GM12878 (cell line): ENCODE results near the gene SIRT5. TPM values are rescaled to one million over a fixed set of nuclear protein-coding genes. Genes with fewer than 3 reads are reported as not detected.

Experiments used
- ASH2L ChIP-seq: fragments of 300-600, 200-600 bp; sonication (generic); IDR thresholded peaks from 2 replicates; pipeline ENCODE4 v1.6.1; 2017; ENCODE audit warnings: low read depth, mild to moderate bottlenecking, borderline replicate concordance
- ATF7 ChIP-seq: fragments of 450-650 bp; IDR thresholded peaks from 2 replicates; pipeline ENCODE4 v1.6.1; 2016; ENCODE audit warnings: low read depth, mild to moderate bottlenecking
- CEBPB ChIP-seq, 2 experiments: fragments of 150-350 bp in 1 of 2; IDR thresholded peaks; 2 replicates each; pipeline ENCODE4 v1.6.1; 2012 to 2014; ENCODE audit warnings: low read depth in 2 of 2, low read length in 2 of 2, borderline replicate concordance in 1 of 2, inconsistent platforms in 1 of 2
- EP300 ChIP-seq, 2 experiments: fragments of 150-350 bp in 1 of 2; IDR thresholded peaks; 2 replicates each; pipeline ENCODE4 v1.6.1; 2011 to 2012; ENCODE audit warnings: low read depth in 2 of 2, low read length in 2 of 2, borderline replicate concordance in 1 of 2, improper control_type of control experiment in 1 of 2, inconsistent platforms in 1 of 2; ENCODE audit not compliant: control insufficient read depth in 1 of 2
- IKZF2 ChIP-seq, 2 experiments: fragments of 450-650 bp; IDR thresholded peaks; 2 replicates each; pipeline ENCODE4 v1.6.1; 2017; ENCODE audit warnings: mild to moderate bottlenecking in 2 of 2, moderate library complexity in 2 of 2
- LARP7 ChIP-seq: fragments of 450-650 bp; IDR thresholded peaks from 2 replicates; pipeline ENCODE4 v1.6.1; 2017; ENCODE audit warnings: mild to moderate bottlenecking
- NR2F1 ChIP-seq: fragments of 450-650 bp; conservative IDR thresholded peaks from 2 replicates; pipeline ENCODE4 v1.6.1; 2017; ENCODE audit warnings: mild to moderate bottlenecking
- RCOR1 ChIP-seq: conservative IDR thresholded peaks from 2 replicates; pipeline ENCODE4 v1.6.1; 2012; ENCODE audit warnings: low read depth, low read length, improper control_type of control experiment
- SMAD5 ChIP-seq: IDR thresholded peaks from 2 replicates; pipeline ENCODE4 v1.6.1; 2016; ENCODE audit warnings: antibody characterized with exemption, low read depth
- SP1 ChIP-seq: IDR thresholded peaks from one replicate; pipeline ENCODE4 v1.6.1; 2011; ENCODE audit warnings: low read depth, low read length
- SPI1 ChIP-seq: IDR thresholded peaks from 2 replicates; pipeline ENCODE4 v1.6.1; 2011; ENCODE audit warnings: low read depth, mild to moderate bottlenecking, low read length, moderate library complexity, borderline replicate concordance; ENCODE audit not compliant: insufficient read depth
- TBL1XR1 ChIP-seq: IDR thresholded peaks from 2 replicates; pipeline ENCODE4 v1.6.1; 2012; ENCODE audit warnings: low read depth, low read length, improper control_type of control experiment
- TCF12 ChIP-seq: IDR thresholded peaks from 2 replicates; pipeline ENCODE4 v1.6.1; 2011; ENCODE audit warnings: low read depth, mild to moderate bottlenecking, low read length
- ZSCAN29 ChIP-seq: fragments of 450-650 bp; IDR thresholded peaks from 2 replicates; pipeline ENCODE4 v1.6.1; 2017; ENCODE audit warnings: mild to moderate bottlenecking, moderate library complexity
- polyA plus RNA-seq, 11 experiments: library from polyadenylated mRNA; depleted of rRNA in 4 of 11; unstranded in 6 of 11; stranded (reverse) in 5 of 11; fragments of >200 nt; fragmentation: Nextera tagmentation in 4 of 11; fragmentation: Illumina TruSeq in 1 of 11; extraction: Ambion mirVana in 4 of 11; extraction: Trizol in 1 of 11; gene quantifications; 1 replicate in 1 of 11; 2 replicates in 10 of 11; pipeline versions ENCODE4 v1.2.1 to v1.2.3, GENCODE V29; 2011 to 2016; ENCODE audit warnings: inconsistent platforms in 2 of 11, missing spikeins in 2 of 11, low read depth in 1 of 11
- total RNA-seq, 4 experiments: library from RNA; depleted of rRNA in 3 of 4; stranded (reverse); fragments of >200 nt in 3 of 4; fragmentation: Illumina TruSeq in 1 of 4; extraction: Trizol in 1 of 4; gene quantifications; 2 replicates each; pipeline versions ENCODE4 v1.2.1 to v1.2.3, GENCODE V29; 2013 to 2021
- TF ChIP-seq, protein P1 (sequence below): fragments of 450-650 bp; IDR thresholded peaks from 2 replicates; pipeline ENCODE4 v1.6.1; 2017; ENCODE audit warnings: low read depth, mild to moderate bottlenecking, moderate library complexity
- TF ChIP-seq, protein P2 (sequence below): IDR thresholded peaks from 2 replicates; pipeline ENCODE4 v1.6.1; 2012; ENCODE audit warnings: low read depth, low read length, improper control_type of control experiment
- TF ChIP-seq, protein P3 (sequence below): fragments of 450-650 bp; IDR thresholded peaks from 2 replicates; pipeline ENCODE4 v1.6.1; 2018; ENCODE audit warnings: mild to moderate bottlenecking, low read depth, moderate library complexity; ENCODE audit not compliant: partially characterized antibody
- TF ChIP-seq, protein P4 (sequence below): IDR thresholded peaks from 2 replicates; pipeline ENCODE4 v1.6.1; 2012; ENCODE audit warnings: improper control_type of control experiment, low read depth, low read length; ENCODE audit not compliant: insufficient replicate concordance

The SIRT5 gene
- total and polyA plus RNA-seq, 10 of the 15 experiments (the other 5 are each of a cell fraction or from before 2014, with no cell fraction given): 1.7 to 12.4 (median 10.0) TPM

DNA sequence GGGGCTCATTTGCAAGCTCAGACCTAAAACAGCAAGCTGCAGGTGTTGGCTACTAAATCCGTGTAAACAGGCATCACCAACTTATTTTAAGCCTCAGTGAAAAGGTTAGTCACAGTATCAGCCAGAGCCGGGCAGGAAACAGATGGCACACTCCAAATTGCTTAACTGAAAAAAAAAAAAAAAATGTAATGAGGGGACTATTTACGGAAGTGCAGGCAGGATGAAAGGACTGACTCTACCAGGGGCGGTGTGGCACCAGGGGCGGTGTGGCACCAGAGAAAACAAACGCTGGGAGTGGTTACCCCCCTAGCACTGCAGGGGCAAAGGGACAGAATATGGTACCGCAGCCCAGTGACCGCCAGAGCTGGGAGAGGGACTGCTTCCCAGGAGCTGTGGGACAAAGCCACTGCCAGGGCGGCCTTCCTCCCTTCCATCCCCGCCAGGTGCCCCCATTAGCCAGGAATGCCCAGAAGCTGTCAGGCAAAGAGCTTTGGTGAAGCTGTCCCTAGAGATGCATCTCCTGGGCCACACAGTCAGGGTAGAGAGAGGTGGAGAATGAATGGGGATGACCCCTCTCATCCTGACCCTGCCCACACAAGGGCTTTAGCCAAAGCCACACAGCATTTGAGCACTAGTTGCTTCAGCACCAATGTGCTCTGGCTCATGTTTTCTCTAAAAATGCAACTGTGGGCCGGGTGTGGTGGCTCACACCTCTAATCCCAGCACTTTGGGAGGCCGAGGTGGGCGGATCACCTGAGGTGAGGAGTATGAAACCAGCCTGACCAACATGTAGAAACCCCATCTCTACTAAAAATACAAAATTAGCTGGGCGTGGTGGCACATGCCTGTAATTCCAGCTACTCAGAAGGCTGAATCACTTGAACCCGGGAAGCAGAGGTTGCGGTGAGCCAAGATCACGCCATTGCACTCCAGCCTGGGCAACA is 47.4 kb upstream of the SIRT5 start (continued):
- TF ChIP-seq, protein P1, sequence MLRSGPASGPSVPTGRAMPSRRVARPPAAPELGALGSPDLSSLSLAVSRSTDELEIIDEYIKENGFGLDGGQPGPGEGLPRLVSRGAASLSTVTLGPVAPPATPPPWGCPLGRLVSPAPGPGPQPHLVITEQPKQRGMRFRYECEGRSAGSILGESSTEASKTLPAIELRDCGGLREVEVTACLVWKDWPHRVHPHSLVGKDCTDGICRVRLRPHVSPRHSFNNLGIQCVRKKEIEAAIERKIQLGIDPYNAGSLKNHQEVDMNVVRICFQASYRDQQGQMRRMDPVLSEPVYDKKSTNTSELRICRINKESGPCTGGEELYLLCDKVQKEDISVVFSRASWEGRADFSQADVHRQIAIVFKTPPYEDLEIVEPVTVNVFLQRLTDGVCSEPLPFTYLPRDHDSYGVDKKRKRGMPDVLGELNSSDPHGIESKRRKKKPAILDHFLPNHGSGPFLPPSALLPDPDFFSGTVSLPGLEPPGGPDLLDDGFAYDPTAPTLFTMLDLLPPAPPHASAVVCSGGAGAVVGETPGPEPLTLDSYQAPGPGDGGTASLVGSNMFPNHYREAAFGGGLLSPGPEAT: peak; percentile 36; the same call in 1 of the 2 replicates
- TF ChIP-seq TCF12 (0 out of 2 replicates have a peak, but pooled peaks have one; percentile 44), IKZF2 (IDR thresholded peaks at IDR 0.05) (no peak), NR2F1 (no peak), SMAD5 (no peak), ZSCAN29 (no peak), TBL1XR1 (no peak), EP300 (IDR thresholded peaks at IDR 0.05; ENCODE audit: borderline replicate concordance in 1 of 2, control insufficient read depth in 1 of 2, low read depth in 2 of 2, low read length in 2 of 2) (peak in 1 of 2 experiments; percentile 67; a peak in 1 of 4 replicates), ASH2L (no peak), CEBPB (IDR thresholded peaks at IDR 0.05; ENCODE audit: borderline replicate concordance in 1 of 2, low read depth in 2 of 2, low read length in 2 of 2) (no peak), SPI1 (peak; percentile 50), ATF7 (no peak), RCOR1 (no peak), SP1 (no peak), LARP7 (no peak)
- TF ChIP-seq, protein P2, sequence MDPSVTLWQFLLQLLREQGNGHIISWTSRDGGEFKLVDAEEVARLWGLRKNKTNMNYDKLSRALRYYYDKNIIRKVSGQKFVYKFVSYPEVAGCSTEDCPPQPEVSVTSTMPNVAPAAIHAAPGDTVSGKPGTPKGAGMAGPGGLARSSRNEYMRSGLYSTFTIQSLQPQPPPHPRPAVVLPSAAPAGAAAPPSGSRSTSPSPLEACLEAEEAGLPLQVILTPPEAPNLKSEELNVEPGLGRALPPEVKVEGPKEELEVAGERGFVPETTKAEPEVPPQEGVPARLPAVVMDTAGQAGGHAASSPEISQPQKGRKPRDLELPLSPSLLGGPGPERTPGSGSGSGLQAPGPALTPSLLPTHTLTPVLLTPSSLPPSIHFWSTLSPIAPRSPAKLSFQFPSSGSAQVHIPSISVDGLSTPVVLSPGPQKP: no peak
- TF ChIP-seq, protein P3, sequence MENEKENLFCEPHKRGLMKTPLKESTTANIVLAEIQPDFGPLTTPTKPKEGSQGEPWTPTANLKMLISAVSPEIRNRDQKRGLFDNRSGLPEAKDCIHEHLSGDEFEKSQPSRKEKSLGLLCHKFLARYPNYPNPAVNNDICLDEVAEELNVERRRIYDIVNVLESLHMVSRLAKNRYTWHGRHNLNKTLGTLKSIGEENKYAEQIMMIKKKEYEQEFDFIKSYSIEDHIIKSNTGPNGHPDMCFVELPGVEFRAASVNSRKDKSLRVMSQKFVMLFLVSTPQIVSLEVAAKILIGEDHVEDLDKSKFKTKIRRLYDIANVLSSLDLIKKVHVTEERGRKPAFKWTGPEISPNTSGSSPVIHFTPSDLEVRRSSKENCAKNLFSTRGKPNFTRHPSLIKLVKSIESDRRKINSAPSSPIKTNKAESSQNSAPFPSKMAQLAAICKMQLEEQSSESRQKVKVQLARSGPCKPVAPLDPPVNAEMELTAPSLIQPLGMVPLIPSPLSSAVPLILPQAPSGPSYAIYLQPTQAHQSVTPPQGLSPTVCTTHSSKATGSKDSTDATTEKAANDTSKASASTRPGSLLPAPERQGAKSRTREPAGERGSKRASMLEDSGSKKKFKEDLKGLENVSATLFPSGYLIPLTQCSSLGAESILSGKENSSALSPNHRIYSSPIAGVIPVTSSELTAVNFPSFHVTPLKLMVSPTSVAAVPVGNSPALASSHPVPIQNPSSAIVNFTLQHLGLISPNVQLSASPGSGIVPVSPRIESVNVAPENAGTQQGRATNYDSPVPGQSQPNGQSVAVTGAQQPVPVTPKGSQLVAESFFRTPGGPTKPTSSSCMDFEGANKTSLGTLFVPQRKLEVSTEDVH: no peak
- TF ChIP-seq, protein P4, sequence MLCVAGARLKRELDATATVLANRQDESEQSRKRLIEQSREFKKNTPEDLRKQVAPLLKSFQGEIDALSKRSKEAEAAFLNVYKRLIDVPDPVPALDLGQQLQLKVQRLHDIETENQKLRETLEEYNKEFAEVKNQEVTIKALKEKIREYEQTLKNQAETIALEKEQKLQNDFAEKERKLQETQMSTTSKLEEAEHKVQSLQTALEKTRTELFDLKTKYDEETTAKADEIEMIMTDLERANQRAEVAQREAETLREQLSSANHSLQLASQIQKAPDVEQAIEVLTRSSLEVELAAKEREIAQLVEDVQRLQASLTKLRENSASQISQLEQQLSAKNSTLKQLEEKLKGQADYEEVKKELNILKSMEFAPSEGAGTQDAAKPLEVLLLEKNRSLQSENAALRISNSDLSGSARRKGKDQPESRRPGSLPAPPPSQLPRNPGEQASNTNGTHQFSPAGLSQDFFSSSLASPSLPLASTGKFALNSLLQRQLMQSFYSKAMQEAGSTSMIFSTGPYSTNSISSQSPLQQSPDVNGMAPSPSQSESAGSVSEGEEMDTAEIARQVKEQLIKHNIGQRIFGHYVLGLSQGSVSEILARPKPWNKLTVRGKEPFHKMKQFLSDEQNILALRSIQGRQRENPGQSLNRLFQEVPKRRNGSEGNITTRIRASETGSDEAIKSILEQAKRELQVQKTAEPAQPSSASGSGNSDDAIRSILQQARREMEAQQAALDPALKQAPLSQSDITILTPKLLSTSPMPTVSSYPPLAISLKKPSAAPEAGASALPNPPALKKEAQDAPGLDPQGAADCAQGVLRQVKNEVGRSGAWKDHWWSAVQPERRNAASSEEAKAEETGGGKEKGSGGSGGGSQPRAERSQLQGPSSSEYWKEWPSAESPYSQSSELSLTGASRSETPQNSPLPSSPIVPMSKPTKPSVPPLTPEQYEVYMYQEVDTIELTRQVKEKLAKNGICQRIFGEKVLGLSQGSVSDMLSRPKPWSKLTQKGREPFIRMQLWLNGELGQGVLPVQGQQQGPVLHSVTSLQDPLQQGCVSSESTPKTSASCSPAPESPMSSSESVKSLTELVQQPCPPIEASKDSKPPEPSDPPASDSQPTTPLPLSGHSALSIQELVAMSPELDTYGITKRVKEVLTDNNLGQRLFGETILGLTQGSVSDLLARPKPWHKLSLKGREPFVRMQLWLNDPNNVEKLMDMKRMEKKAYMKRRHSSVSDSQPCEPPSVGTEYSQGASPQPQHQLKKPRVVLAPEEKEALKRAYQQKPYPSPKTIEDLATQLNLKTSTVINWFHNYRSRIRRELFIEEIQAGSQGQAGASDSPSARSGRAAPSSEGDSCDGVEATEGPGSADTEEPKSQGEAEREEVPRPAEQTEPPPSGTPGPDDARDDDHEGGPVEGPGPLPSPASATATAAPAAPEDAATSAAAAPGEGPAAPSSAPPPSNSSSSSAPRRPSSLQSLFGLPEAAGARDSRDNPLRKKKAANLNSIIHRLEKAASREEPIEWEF: no peak
